Measurements from ENCODE around the gene SC5D. TPM values are rescaled to one million over a fixed set of nuclear protein-coding genes. Genes with fewer than 3 reads are reported as not detected.

The SC5D gene
- total and polyA plus RNA-seq, 4 donors: 29.4 to 91.5 (median 44.1) TPM

GRCh38 chr11:121308816-121309215 lies 16.2 kb downstream of the SC5D start:
- no peak for DNase-seq
- Histone ChIP-seq H3K36me3 (ENCODE audit: control insufficient read depth in 4 of 4, insufficient read depth in 4 of 4, low read length in 4 of 4) (peaks cover 7 to 25% (median 20%) of the 10 kb centered on the region in 4 donors), H3K9me3 (ENCODE audit: control insufficient read depth in 4 of 4, insufficient read depth in 3 of 4, low read length in 3 of 4) (no peaks in the 10 kb centered on the region), H3K4me1 (ENCODE audit: control insufficient read depth in 5 of 5, insufficient read depth in 5 of 5, low read length in 5 of 5) (no peaks in the 10 kb centered on the region), H3K27me3 (ENCODE audit: control insufficient read depth in 3 of 3, insufficient read depth in 3 of 3, low read length in 2 of 3) (no peaks in the 10 kb centered on the region), H3K27ac (ENCODE audit: low read depth in 1 of 2, low read length in 1 of 2) (no peak overlapping the region), H3K9ac (ENCODE audit: insufficient read depth in 1 of 2, low read length in 2 of 2) (no peak overlapping the region), H3K4me3 (no peak overlapping the region)
- TF ChIP-seq, protein P1, sequence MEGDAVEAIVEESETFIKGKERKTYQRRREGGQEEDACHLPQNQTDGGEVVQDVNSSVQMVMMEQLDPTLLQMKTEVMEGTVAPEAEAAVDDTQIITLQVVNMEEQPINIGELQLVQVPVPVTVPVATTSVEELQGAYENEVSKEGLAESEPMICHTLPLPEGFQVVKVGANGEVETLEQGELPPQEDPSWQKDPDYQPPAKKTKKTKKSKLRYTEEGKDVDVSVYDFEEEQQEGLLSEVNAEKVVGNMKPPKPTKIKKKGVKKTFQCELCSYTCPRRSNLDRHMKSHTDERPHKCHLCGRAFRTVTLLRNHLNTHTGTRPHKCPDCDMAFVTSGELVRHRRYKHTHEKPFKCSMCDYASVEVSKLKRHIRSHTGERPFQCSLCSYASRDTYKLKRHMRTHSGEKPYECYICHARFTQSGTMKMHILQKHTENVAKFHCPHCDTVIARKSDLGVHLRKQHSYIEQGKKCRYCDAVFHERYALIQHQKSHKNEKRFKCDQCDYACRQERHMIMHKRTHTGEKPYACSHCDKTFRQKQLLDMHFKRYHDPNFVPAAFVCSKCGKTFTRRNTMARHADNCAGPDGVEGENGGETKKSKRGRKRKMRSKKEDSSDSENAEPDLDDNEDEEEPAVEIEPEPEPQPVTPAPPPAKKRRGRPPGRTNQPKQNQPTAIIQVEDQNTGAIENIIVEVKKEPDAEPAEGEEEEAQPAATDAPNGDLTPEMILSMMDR (IDR thresholded peaks at IDR 0.05; ENCODE audit: control extremely low read depth, extremely low read depth): no peak
- WGBS, 2 donors: 85 to 87% methylated on average over 3 of the region's 3 CpGs
- no peak for ATAC-seq (ENCODE audit: insufficient read depth, low FRiP score)

DNA sequence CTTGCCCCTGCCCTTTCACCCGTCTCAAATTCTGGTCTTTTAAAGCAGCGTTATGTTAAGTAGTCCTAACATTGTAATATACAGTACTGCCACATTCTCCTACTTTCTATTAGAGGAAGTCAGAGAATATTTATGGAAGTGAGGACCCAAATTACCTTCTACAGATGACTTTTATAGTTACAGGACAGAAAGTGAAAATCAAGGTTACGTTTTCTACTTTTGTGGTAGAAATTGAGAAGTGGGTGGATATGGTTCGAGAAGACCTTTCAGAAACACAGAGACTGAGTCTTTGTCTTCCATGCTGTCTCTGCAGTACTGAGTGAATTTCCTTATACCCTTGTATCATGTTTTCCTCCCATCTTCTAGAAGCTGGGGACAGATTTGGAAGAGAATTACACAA lies 17.1 kb downstream of the SC5D start:
- DNase-seq (no peak), ATAC-seq (ENCODE audit: insufficient read depth, low FRiP score) (no peak)
- Histone ChIP-seq H3K27me3 (ENCODE audit: control insufficient read depth in 3 of 3, insufficient read depth in 3 of 3, low read length in 2 of 3) (no peaks in the 10 kb centered on the region), H3K36me3 (ENCODE audit: control insufficient read depth in 4 of 4, insufficient read depth in 4 of 4, low read length in 4 of 4) (peaks cover 7 to 24% (median 18%) of the 10 kb centered on the region in 4 donors), H3K4me1 (ENCODE audit: control insufficient read depth in 5 of 5, insufficient read depth in 5 of 5, low read length in 5 of 5) (no peaks in the 10 kb centered on the region), H3K4me3 (no peak overlapping the region), H3K27ac (ENCODE audit: low read depth in 1 of 2, low read length in 1 of 2) (no peak overlapping the region), H3K9me3 (ENCODE audit: control insufficient read depth in 4 of 4, insufficient read depth in 3 of 4, low read length in 3 of 4) (no peaks in the 10 kb centered on the region), H3K9ac (ENCODE audit: insufficient read depth in 1 of 2, low read length in 2 of 2) (no peak overlapping the region)
- TF ChIP-seq, protein P1 (IDR thresholded peaks at IDR 0.05; ENCODE audit: control extremely low read depth, extremely low read depth): no peak
- 84 to 87% methylated on average over 4 of the region's 4 CpGs for WGBS, 2 donors

DNA sequence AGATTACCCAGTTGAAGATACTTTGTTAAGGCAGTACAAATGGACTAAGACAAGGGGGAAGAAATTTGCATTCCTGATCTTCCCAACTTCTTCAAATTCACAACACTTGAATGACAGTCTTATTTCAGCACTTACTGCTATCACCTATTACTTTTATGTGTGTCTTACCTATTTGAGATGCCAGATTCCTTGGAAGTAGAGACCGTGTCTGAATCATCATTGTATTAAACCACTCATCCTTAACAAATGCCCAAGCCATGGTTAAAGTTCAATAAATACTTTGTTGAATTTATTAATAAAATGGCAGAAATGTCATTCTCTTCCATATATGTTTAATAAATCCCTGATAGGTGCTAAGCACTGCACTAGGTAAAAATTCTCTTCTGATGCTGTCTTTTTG lies 18.3 kb downstream of the SC5D start:
- TF ChIP-seq, protein P1 (IDR thresholded peaks at IDR 0.05; ENCODE audit: control extremely low read depth, extremely low read depth): no peak
- H3K36me3 ChIP-seq (ENCODE audit: control insufficient read depth in 4 of 4, insufficient read depth in 4 of 4, low read length in 4 of 4): peaks cover 5 to 19% (median 15%) of the 10 kb centered on the region in 4 donors
- H3K9me3 ChIP-seq (ENCODE audit: control insufficient read depth in 4 of 4, insufficient read depth in 3 of 4, low read length in 3 of 4): no peaks in the 10 kb centered on the region
- ATAC-seq (ENCODE audit: insufficient read depth, low FRiP score) (no peak), DNase-seq (no peak)
- H3K4me1 ChIP-seq (ENCODE audit: control insufficient read depth in 5 of 5, insufficient read depth in 5 of 5, low read length in 5 of 5): no peaks in the 10 kb centered on the region
- H3K27me3 ChIP-seq (ENCODE audit: control insufficient read depth in 3 of 3, insufficient read depth in 3 of 3, low read length in 2 of 3): no peaks in the 10 kb centered on the region
- WGBS, 2 donors: 95 to 96% methylated on average over 1 of the region's 1 CpG
- H3K27ac ChIP-seq (ENCODE audit: low read depth in 1 of 2, low read length in 1 of 2): no peak overlapping the region
- H3K4me3 ChIP-seq: no peak overlapping the region
- H3K9ac ChIP-seq (ENCODE audit: insufficient read depth in 1 of 2, low read length in 2 of 2): no peak overlapping the region

DNA sequence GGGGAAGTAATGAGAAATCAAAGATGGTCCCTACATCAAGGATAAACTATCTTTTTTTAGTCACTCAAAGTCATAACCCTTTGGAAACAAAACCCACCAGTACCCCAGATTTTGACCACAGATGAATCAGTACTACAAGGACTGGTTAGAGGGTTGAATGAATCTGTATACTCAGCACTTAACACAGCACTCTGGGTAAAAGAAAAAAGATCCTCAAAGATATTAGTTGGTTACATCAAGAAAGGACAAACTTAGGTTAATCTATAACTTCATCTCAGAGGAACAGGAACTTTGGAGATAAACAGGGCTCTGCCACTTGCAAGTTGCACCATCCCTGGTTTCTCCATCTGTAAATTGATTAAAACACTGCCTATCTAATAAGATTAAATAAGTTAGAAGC lies 18.8 kb downstream of the SC5D start:
- no peak overlapping the region for H3K9ac ChIP-seq (ENCODE audit: insufficient read depth in 1 of 2, low read length in 2 of 2)
- H3K9me3 ChIP-seq (ENCODE audit: control insufficient read depth in 4 of 4, insufficient read depth in 3 of 4, low read length in 3 of 4): no peaks in the 10 kb centered on the region
- no peak overlapping the region for H3K4me3 ChIP-seq
- H3K27me3 ChIP-seq (ENCODE audit: control insufficient read depth in 3 of 3, insufficient read depth in 3 of 3, low read length in 2 of 3): no peaks in the 10 kb centered on the region
- no peak overlapping the region for H3K27ac ChIP-seq (ENCODE audit: low read depth in 1 of 2, low read length in 1 of 2)
- TF ChIP-seq, protein P1 (IDR thresholded peaks at IDR 0.05; ENCODE audit: control extremely low read depth, extremely low read depth): no peak
- ATAC-seq (ENCODE audit: insufficient read depth, low FRiP score) (no peak), DNase-seq (no peak)
- H3K4me1 ChIP-seq (ENCODE audit: control insufficient read depth in 5 of 5, insufficient read depth in 5 of 5, low read length in 5 of 5): no peaks in the 10 kb centered on the region
- H3K36me3 ChIP-seq (ENCODE audit: control insufficient read depth in 4 of 4, insufficient read depth in 4 of 4, low read length in 4 of 4): peaks cover 5 to 19% (median 13%) of the 10 kb centered on the region in 4 donors
